K562 (cell line): ENCODE measurements around the gene PRPF6. TPM values are rescaled to one million over a fixed set of nuclear protein-coding genes. Genes with fewer than 3 reads are reported as not detected.

Experiments used
- ATAC-seq: fragments of 200-7000 bp; cut with Tn5 transposase; 3 replicates; pipeline ENCODE4 v1.9.1; 2020; ENCODE audit warnings: moderate library complexity
- BruUV-seq: library from RNA; stranded (reverse); fragments of 400-500 nt; replicated peaks from 2 replicates; lab custom pipeline; 2021; lab: Mats Ljungman, UMichigan
- CTCF ChIA-PET: fragments of 300-600 bp; formaldehyde crosslinking; extraction: SDS; loops from one replicate; lab custom pipeline; 2021; ENCODE audit warnings: low intra/inter-chr PET ratio; lab: Yijun Ruan, JAX
- POLR2A ChIA-PET: fragments of 300-600, 350-650 bp; sonication (Branson Sonifier 250); formaldehyde crosslinking; extraction: SDS; loops from one replicate; lab custom pipeline; 2021; ENCODE audit warnings: antibody characterized with exemption, inconsistent platforms; lab: Yijun Ruan, JAX
- DNase-seq, 4 experiments: peaks; one replicate each; pipeline versions ENCODE4 v3.0.0 to v3.0.0-alpha.2; 2011 to 2018; ENCODE audit warnings: low spot score in 3 of 4, mixed read lengths in 3 of 4; ENCODE audit errors: extremely low read depth in 1 of 4
- FAIRE-seq: peaks from 2 replicates; lab custom pipeline; 2011; peaks lifted over from hg19 to GRCh38; lab: Jason Lieb, UNC
- H2AFZ ChIP-seq: 2 replicates; pipeline ENCODE4 v1.6.0; 2011; ENCODE audit warnings: low read depth, low read length, control low read depth, inconsistent platforms
- H3K27ac ChIP-seq: fragments of 200-600 bp; 3 replicates; pipeline ENCODE4 v1.8.0; 2011; ENCODE audit warnings: low read depth, mild to moderate bottlenecking, control low read depth, inconsistent platforms, low read length, moderate library complexity, mixed read lengths; ENCODE audit errors: extremely low read depth
- H3K27me3 ChIP-seq, 2 experiments: fragments of 300-600 bp in 1 of 2; 2 replicates in 1 of 2; 3 replicates in 1 of 2; pipeline versions ENCODE4 v1.6.0 to v1.8.0; 2011; ENCODE audit warnings: inconsistent platforms in 2 of 2, low read length in 2 of 2, mild to moderate bottlenecking in 1 of 2, mixed read lengths in 1 of 2, moderate library complexity in 1 of 2; ENCODE audit not compliant: control insufficient read depth in 2 of 2, insufficient read depth in 2 of 2
- H3K36me3 ChIP-seq: fragments of 300-600 bp; 3 replicates; pipeline ENCODE4 v1.8.0; 2011; ENCODE audit warnings: mild to moderate bottlenecking, low read length, inconsistent platforms; ENCODE audit not compliant: control insufficient read depth, insufficient read depth
- H3K4me1 ChIP-seq, 2 experiments: fragments of 200-600 bp in 1 of 2; replicated peaks in 1 of 2; 2 replicates in 1 of 2; 3 replicates in 1 of 2; pipeline versions ENCODE4 v1.5.1 to v1.8.0; 2011; ENCODE audit warnings: inconsistent platforms in 2 of 2, low read length in 2 of 2, mild to moderate bottlenecking in 1 of 2, mixed read lengths in 1 of 2, moderate library complexity in 1 of 2; ENCODE audit not compliant: control insufficient read depth in 2 of 2, insufficient read depth in 2 of 2
- H3K4me2 ChIP-seq: 2 replicates; pipeline ENCODE4 v1.6.1; 2011; ENCODE audit warnings: low read length, control low read depth, inconsistent platforms, mixed read lengths; ENCODE audit not compliant: insufficient read depth
- H3K4me3 ChIP-seq: fragments of 200-600 bp; sonication (generic), shearing (Covaris generic); 2 replicates; pipeline ENCODE4 v1.5.1; 2016; ENCODE audit warnings: control low read depth, inconsistent platforms
- H3K79me2 ChIP-seq: fragments of 200-600 bp; 3 replicates; pipeline ENCODE4 v1.8.0; 2011; ENCODE audit warnings: low read length, inconsistent platforms; ENCODE audit not compliant: control insufficient read depth, insufficient read depth
- H3K9ac ChIP-seq, 2 experiments: 2 replicates each; pipeline versions ENCODE4 v1.6.0 to v1.6.1; 2011; ENCODE audit warnings: low read depth in 2 of 2, low read length in 2 of 2, control low read depth in 1 of 2, inconsistent platforms in 1 of 2, mild to moderate bottlenecking in 1 of 2, mixed read lengths in 1 of 2; ENCODE audit not compliant: insufficient read depth in 1 of 2
- H3K9me1 ChIP-seq: one replicate; pipeline ENCODE4 v1.6.0; 2011; ENCODE audit warnings: inconsistent platforms, mild to moderate bottlenecking, low read length, moderate library complexity; ENCODE audit not compliant: control insufficient read depth, insufficient read depth
- H3K9me3 ChIP-seq: replicated peaks from 2 replicates; pipeline ENCODE4 v1.5.1; 2011; ENCODE audit warnings: low read depth, low read length, inconsistent platforms; ENCODE audit not compliant: control insufficient read depth, insufficient read depth
- H4K20me1 ChIP-seq: replicated peaks from 2 replicates; pipeline ENCODE4 v1.6.1; 2011; ENCODE audit warnings: low read length, inconsistent platforms, mixed read lengths; ENCODE audit not compliant: control insufficient read depth, insufficient read depth
- BRD9 ChIP-seq: fragments of 450-650 bp; IDR thresholded peaks from 2 replicates; pipeline ENCODE4 v1.6.1; 2018; ENCODE audit warnings: low read depth; ENCODE audit not compliant: partially characterized antibody
- DIDO1 ChIP-seq: fragments of 450-650 bp; IDR thresholded peaks from 2 replicates; pipeline ENCODE4 v1.6.1; 2016; ENCODE audit warnings: low read depth, missing biosample characterization, missing genetic modification characterization
- E2F6 ChIP-seq, 2 experiments: IDR thresholded peaks; 2 replicates each; pipeline ENCODE4 v1.6.1; 2011; ENCODE audit warnings: borderline replicate concordance in 1 of 2, control low read depth in 1 of 2, low read depth in 1 of 2, low read length in 1 of 2, mild to moderate bottlenecking in 1 of 2, mixed read lengths in 1 of 2, moderate library complexity in 1 of 2; ENCODE audit not compliant: insufficient read depth in 1 of 2, insufficient read length in 1 of 2, poor library complexity in 1 of 2, severe bottlenecking in 1 of 2; ENCODE audit errors: extremely low read depth in 1 of 2
- EGR1 ChIP-seq: fragments of 450-650 bp; conservative IDR thresholded peaks from 2 replicates; pipeline ENCODE4 v1.6.1; 2017; ENCODE audit warnings: mild to moderate bottlenecking
- GTF2A2 ChIP-seq: IDR thresholded peaks from 2 replicates; pipeline ENCODE4 v1.6.1; 2016; ENCODE audit warnings: mild to moderate bottlenecking, missing genetic modification characterization, missing compliant biosample characterization
- KDM5B ChIP-seq: fragments of 200-600 bp; sonication (generic); IDR thresholded peaks from 2 replicates; pipeline ENCODE4 v1.6.1; 2012; ENCODE audit warnings: low read depth, mild to moderate bottlenecking, moderate library complexity, low read length, control low read depth, inconsistent platforms; ENCODE audit not compliant: insufficient replicate concordance
- MCM7 ChIP-seq, 2 experiments: fragments of 450-650 bp; IDR thresholded peaks; 2 replicates each; pipeline ENCODE4 v1.6.1; 2016 to 2018
- MEIS2 ChIP-seq: fragments of 450-650 bp; IDR thresholded peaks from 2 replicates; pipeline ENCODE4 v1.6.1; 2014; ENCODE audit warnings: mild to moderate bottlenecking; ENCODE audit not compliant: partially characterized antibody
- NKRF ChIP-seq: fragments of 450-650 bp; IDR thresholded peaks from 2 replicates; pipeline ENCODE4 v1.6.1; 2016; ENCODE audit warnings: borderline replicate concordance
- POLR2AphosphoS5 ChIP-seq: IDR thresholded peaks from 2 replicates; pipeline ENCODE4 v1.6.1; 2011; ENCODE audit warnings: mild to moderate bottlenecking, low read depth, low read length, moderate library complexity; ENCODE audit not compliant: control insufficient read depth, insufficient read depth
- POLR2G ChIP-seq: fragments of 200-400 bp; formaldehyde crosslinking; IDR thresholded peaks from 2 replicates; pipeline ENCODE4 v1.6.1; 2017; ENCODE audit warnings: low read depth, mild to moderate bottlenecking, antibody characterized with exemption, low read length, moderate library complexity
- RFX1 ChIP-seq: fragments of 450-650 bp; IDR thresholded peaks from 2 replicates; pipeline ENCODE4 v1.6.1; 2016; ENCODE audit warnings: mild to moderate bottlenecking, moderate library complexity
- SAFB ChIP-seq: fragments of 200-400 bp; formaldehyde crosslinking; IDR thresholded peaks from 2 replicates; pipeline ENCODE4 v1.6.1; 2017; ENCODE audit warnings: low read depth, low read length, borderline replicate concordance
- SNIP1 ChIP-seq: fragments of 450-650 bp; IDR thresholded peaks from 2 replicates; pipeline ENCODE4 v1.7.1; 2017; ENCODE audit warnings: low read depth, mild to moderate bottlenecking
- TAF1 ChIP-seq: IDR thresholded peaks from 2 replicates; pipeline ENCODE4 v1.6.1; 2011; ENCODE audit warnings: mild to moderate bottlenecking, low read length, moderate library complexity; ENCODE audit not compliant: insufficient read depth, control insufficient read depth, severe bottlenecking; ENCODE audit errors: extremely low read depth
- TSC22D4 ChIP-seq: fragments of 450-650 bp; IDR thresholded peaks from 2 replicates; pipeline ENCODE4 v1.6.1; 2016; ENCODE audit warnings: missing genetic modification characterization, missing biosample characterization, control low read depth
- ZNF174 ChIP-seq: fragments of 250-450 bp; sonication (Bioruptor Pico); IDR thresholded peaks from 2 replicates; pipeline ENCODE4 v1.4.0; 2020; ENCODE audit warnings: mild to moderate bottlenecking
- ZNF23 ChIP-seq: fragments of 250-450 bp; sonication (Bioruptor Pico); IDR thresholded peaks from 2 replicates; pipeline ENCODE4 v1.4.0; 2020; ENCODE audit warnings: mild to moderate bottlenecking
- ZNF79 ChIP-seq: fragments of 250-450 bp; sonication (Bioruptor Pico); IDR thresholded peaks from 2 replicates; pipeline ENCODE4 v1.4.0; 2020; ENCODE audit warnings: low read depth, mild to moderate bottlenecking, moderate library complexity
- WGBS: fragments of 100-300 bp; shearing (Covaris generic); methylation state at CpG from one replicate; pipeline ENCODE4 v1.1.6; 2016; ENCODE audit warnings: low coverage, mixed read lengths; ENCODE audit not compliant: insufficient coverage; ENCODE audit errors: missing lambda C conversion rate; 5-methylcytosine and 5-hydroxymethylcytosine counted together
- in situ Hi-C: fragments of 300-500 bp; cut with MboI; formaldehyde crosslinking; loops from 4 replicates; pipeline ENCODE4 v1.15.0; 2018; ENCODE audit warnings: inconsistent platforms, mixed read lengths
- intact Hi-C: fragments of 100-400 bp; cut with micrococcal nuclease; formaldehyde crosslinking; loops from 2 replicates; pipeline ENCODE4 v1.14.2; 2022
- polyA plus RNA-seq, 8 experiments: library from polyadenylated mRNA; depleted of rRNA in 4 of 8; stranded (reverse) in 5 of 8; unstranded in 3 of 8; fragments of >200 nt; fragmentation: Nextera tagmentation in 2 of 8; fragmentation: Illumina TruSeq in 1 of 8; extraction: Ambion mirVana in 2 of 8; extraction: Trizol in 1 of 8; gene quantifications; 2 replicates each; pipeline versions ENCODE4 v1.2.1 to v1.2.3, GENCODE V29; 2011 to 2014; ENCODE audit warnings: inconsistent platforms in 1 of 8, missing spikeins in 1 of 8
- total RNA-seq, 7 experiments: library from RNA; depleted of rRNA in 6 of 7; stranded (reverse); fragments of >200 nt in 6 of 7; fragmentation: Illumina TruSeq in 2 of 7; extraction: Trizol in 2 of 7; gene quantifications; 2 replicates each; pipeline versions ENCODE4 v1.2.1 to v1.2.3, GENCODE V29; 2011 to 2021; ENCODE audit warnings: low replicate concordance in 1 of 7

The PRPF6 gene
- total and polyA plus RNA-seq, 9 of the 15 experiments (the other 6 are each of a cell fraction or from before 2014, with no cell fraction given) = 4.2 to 83.2 (median 59.9) TPM

GRCh38 chr20:63979557-63980316 is 1.2 kb upstream of the PRPF6 start, which contains the start of gene SAMD10:
Gene SAMD10 (minus strand): TSS chr20:63979642. CDS start chr20:63979467, 175 bp downstream.
- 28% methylated on average over 25 of the region's 52 CpGs for WGBS
- peaks cover 24 to 56% of the 10 kb centered on the region in 2 experiments for H3K4me1 ChIP-seq
- H3K27me3 ChIP-seq = no peaks in the 10 kb centered on the region
- no TSS peak for BruUV-seq
- peaks cover 3% of the 10 kb centered on the region for H3K9me1 ChIP-seq
- no peaks in the 10 kb centered on the region for H3K9me3 ChIP-seq
- H4K20me1 ChIP-seq = no peaks in the 10 kb centered on the region
- DNase-seq (peak; percentile 63 to 77 (median 67)), FAIRE-seq (no peak), ATAC-seq (peak; percentile 20)
- peak within 1 kb of the TSS; percentile 83 for H2AFZ ChIP-seq
- peaks cover 33% of the 10 kb centered on the region for H3K79me2 ChIP-seq
- intact Hi-C loops = loop anchor here (5.0 to 10.0 kb wide), 3 partner anchors 73 to 195 kb away; partner anchors contain the start of genes ABHD16B and TPD52L2
- peak within 1 kb of the TSS; percentile 99 for H3K4me2 ChIP-seq
- in situ Hi-C loops = no loop called here
- POLR2A ChIA-PET = interaction anchor here (0.6 to 1.4 kb wide), 3 partner anchors 22 to 455 kb away, joined by 3 read pairs; no protein-coding TSS in a partner anchor
- peak within 1 kb of the TSS; percentile 83 for H3K27ac ChIP-seq
- peak within 1 kb of the TSS; percentile 100 for H3K4me3 ChIP-seq
- H3K9ac ChIP-seq = peak within 1 kb of the TSS; percentile 86 to 92
- H3K36me3 ChIP-seq = peaks cover 31% of the 10 kb centered on the region; the same call in 2 of the 3 replicates
- CTCF ChIA-PET = interaction anchor here (0.7 kb wide), 1 partner anchor 25 kb away, joined by 4 read pairs; no protein-coding TSS in a partner anchor
- TF ChIP-seq TAF1 (peak; percentile 28), POLR2G (peak; percentile 58), ZNF79 (CRISPR knock-in tag) (no peak), SNIP1 (no peak), E2F6 (IDR thresholded peaks at IDR 0.05; ENCODE audit: borderline replicate concordance in 1 of 2, extremely low read depth in 1 of 2, insufficient read depth in 1 of 2, insufficient read length in 1 of 2, low read depth in 1 of 2, low read length in 1 of 2, poor library complexity in 1 of 2, severe bottlenecking in 1 of 2) (peak in 1 of 2 experiments; percentile 37), EGR1 (peak; percentile 72), DIDO1 (tag) (no peak), POLR2AphosphoS5 (no peak), NKRF (0 out of 2 replicates have a peak, but pooled peaks have one; percentile 24), SAFB (peak; percentile 64), MCM7 (IDR thresholded peaks at IDR 0.05) (no peak), TSC22D4 (no peak), ZNF23 (CRISPR knock-in tag) (no peak), ZNF174 (CRISPR knock-in tag) (no peak), RFX1 (no peak), BRD9 (no peak), GTF2A2 (no peak), MEIS2 (no peak), KDM5B (peak; percentile 66)
